CD1c-positive myeloid dendritic cell (primary cell): Measurements from ENCODE around the gene PSENEN.

Experiments
- DNase-seq: peaks from one replicate; pipeline ENCODE4 v3.0.0-alpha.2; 2016; ENCODE audit errors: extremely low spot score

The PSENEN gene

DNA sequence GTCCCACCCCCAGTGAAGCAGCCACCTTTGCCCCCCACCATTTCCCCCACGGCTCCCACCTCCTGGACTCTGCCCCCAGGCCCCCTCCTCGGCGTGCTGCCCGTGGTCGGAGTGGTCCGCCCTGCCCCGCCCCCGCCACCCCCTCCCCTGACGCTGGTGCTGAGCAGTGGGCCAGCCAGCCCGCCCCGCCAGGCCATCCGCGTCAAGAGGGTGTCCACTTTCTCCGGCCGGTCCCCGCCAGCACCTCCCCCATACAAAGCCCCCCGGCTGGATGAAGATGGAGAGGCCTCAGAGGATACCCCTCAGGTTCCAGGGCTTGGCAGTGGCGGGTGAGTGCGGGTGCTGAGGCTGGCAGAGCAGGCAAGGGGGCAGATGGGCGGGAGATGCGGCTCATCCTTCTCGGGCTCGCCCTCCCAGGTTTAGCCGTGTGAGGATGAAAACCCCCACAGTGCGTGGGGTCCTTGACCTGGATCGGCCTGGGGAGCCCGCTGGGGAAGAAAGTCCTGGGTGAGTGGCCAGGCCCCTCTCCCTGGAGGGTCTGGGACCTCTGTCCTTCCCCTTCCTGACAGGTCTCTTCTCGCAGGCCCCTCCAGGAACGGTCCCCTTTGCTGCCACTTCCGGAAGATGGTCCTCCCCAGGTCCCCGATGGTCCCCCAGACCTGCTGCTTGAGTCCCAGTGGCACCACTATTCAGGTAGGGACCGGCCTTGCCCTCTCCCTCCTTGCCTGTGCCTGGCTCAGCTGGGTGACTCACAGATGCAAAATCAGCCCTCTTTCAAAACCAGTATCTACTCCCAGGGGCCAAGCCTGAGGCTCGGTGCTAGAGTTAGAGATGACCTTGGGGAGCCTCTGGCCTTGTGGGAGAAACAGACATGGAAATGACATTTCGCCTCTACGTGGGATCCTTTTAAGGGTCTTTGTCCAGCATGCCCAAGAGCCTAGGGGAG is 12.0 kb upstream of the PSENEN start:
- no peak for DNase-seq

- no peak for DNase-seq
Measured at GRCh38 chr19:35734273-35734672, 11.2 kb upstream of the PSENEN start.

- no peak for DNase-seq
Measured at GRCh38 chr19:35734889-35735288, 10.6 kb upstream of the PSENEN start.

- DNase-seq: no peak
Measured at GRCh38 chr19:35736913-35737886, 8.3 kb upstream of the PSENEN start.

DNA sequence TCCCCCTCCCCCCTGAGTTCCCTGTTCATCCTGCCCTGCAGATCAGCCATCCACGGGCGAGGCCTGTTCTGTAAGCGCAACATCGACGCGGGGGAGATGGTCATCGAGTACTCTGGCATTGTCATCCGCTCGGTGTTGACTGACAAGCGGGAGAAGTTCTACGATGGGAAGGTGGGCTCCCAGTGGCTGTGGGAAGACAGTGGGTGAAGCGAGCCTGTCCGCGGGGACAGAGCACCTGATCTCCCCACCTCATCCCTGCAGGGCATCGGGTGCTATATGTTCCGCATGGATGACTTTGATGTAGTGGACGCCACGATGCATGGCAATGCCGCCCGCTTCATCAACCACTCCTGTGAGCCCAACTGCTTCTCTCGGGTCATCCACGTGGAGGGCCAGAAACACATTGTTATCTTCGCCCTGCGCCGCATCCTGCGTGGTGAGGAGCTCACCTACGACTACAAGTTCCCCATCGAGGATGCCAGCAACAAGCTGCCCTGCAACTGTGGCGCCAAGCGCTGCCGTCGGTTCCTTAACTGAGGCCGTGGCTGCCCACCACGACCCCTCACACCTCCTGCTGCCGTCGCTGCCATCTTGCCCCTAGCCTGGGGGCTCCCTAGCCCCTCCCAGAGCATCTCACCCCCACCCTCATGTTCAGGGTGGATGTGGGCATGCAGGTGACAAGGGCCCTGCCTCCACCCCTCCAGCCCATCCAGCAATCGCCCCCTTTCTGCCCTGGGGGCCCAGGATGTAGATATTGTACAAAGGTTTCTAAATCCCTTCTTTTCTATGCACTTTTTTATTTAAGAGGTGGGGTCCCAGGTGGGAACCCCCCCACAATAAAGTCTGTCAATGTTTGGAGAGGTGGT is 7.2 kb upstream of the PSENEN start:
- no peak for DNase-seq

GRCh38 chr19:35738887-35739229 is 6.6 kb upstream of the PSENEN start:
- DNase-seq: no peak

GRCh38 chr19:35739275-35740107 is 6.0 kb upstream of the PSENEN start:
- DNase-seq: no peak

GRCh38 chr19:35740108-35740422 is 5.4 kb upstream of the PSENEN start:
- DNase-seq: no peak

DNA sequence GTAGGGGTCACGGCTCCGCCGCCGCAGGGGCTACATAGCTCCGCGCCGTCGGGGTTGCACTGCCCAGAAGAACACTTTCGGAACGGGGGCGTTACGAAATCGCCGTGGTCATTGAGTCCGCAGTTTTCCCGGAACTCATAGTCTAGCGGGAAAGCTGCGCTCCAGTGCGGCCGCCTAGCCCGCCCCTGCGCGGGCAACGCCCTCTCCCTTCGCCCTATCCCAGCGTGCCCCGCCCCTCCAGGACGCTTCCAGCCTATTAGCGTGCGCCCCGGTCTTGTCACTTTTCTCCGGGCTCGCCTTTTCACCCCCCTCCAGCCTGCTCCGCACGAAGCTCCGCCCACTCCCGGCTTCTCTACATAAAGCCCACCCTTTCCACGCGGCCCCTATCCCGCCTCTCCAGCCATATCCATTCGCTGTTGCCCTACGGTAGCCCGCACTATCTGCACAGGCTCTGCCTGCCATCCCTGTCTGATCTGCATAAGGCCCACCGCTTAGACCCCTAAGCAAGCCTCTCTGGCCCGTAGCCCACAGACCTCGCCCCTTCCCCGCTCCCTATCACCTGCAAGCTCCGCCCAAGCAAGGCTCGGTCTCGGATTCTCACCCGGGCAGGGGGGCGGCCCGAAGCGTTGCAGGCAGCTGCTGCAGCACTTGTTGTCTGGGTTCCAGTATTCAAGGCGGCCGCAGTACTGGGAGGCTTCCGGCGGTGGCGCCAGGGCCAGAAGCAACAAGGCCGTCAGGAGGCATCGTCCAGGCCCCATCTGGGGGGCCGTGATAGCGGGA is 4.8 kb upstream of the PSENEN start:
- peak; percentile 98 for DNase-seq

DNA sequence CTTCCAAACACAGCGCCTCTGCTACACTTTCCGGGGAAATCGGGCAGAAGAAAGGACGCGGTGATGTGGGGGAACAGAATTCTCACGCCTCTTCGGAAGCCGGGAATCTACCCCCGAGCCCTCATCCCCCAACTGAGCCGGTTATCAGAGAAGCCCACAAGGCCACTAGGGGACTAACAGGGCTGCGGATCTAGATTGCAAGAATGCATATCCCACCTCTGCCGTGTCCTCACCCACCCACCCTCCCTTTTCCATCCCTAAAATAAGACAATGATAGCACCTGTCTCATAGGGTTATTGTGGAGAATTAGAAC is 4.3 kb upstream of the PSENEN start:
- no peak for DNase-seq

DNA sequence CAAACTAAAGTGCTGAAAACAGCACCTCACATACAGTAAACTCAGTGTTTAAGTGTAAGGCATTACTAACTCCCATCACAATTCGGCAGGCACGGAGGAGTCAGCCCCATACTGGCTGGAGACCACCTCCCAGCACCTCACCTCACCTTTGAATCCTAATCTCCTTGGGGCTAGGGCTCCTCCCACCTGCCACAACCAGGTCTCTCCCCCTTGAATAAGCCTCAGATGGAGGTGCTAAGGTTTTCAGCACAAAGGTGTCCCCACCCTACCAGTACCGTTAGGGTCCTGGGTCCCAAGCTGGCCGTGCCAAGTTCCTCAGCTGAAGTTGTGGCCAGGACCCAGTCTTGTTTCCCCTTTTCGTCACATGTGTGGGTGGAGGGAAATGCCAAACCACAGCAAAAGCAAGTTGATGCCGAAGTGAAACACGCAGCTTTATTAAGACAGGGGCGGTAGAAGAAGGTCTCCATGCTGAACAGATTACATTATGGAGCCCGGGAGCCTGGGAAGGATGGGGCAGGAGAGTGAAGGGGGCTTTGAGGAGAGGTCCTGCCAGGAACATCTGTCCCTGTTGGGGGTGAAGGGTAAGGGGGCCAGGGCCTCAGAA is 3.2 kb upstream of the PSENEN start, which contains the start of gene IGFLR1:
Gene IGFLR1, minus strand, starts transcription at position 332 of the 604 bp plus-strand sequence. CDS start 1,272 bp downstream, outside the sequence.
- DNase-seq: peak; percentile 94

DNA sequence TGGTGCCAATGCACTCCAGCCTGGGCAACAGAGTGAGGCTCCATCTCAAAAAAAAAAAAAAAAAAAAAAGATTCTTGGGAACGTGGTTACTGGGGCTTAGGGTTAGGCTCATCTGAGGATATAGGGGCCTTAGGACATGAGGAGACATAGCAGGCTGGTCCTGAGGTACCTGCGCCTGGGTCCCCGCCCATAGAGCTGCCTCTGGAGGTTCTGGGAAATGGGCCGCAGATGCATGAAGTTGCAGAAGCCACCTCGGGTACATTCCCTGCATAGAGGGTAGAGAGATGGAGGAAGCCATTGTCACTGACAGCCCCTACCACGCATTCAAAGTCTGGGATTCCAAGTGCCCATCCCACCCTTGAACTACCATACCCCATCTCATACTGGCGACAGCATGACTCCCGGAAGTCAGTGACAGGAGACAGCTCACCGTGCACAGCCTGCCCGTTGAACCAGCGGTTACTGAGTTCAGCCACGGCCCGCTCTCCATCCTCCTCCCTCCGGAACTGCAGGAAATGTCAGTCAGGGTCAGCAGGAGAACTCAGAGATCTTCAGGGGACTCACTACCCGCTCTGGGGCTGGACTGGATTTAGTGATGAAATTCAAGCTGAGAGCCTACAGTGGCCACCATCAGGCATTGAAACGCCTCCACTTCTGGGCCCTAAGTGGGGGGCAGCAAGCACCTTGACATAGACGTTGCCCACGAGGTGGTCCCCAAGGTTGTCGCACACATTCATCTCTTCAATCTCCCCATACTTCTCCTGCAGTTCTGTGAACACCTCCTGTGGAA is 1.6 kb upstream of the PSENEN start:
- no peak for DNase-seq

GRCh38 chr19:35744430-35745327 is 772 bp upstream of the PSENEN start:
- peak; percentile 98 for DNase-seq

- no peak for DNase-seq
Measured at GRCh38 chr19:35746087-35746462, 624 bp downstream of the PSENEN start.

DNA sequence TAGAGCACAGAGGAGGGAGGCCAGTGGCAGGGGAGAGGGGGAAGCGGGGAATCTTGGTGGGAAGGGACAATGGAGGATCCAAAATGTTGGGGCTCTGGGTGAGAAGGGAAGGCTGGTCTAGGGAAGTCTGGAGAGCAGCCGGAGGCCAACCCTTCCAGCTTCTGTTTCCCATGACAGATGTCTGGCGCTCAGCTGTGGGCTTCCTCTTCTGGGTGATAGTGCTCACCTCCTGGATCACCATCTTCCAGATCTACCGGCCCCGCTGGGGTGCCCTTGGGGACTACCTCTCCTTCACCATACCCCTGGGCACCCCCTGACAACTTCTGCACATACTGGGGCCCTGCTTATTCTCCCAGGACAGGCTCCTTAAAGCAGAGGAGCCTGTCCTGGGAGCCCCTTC is 1.1 kb downstream of the PSENEN start:
- peak; percentile 28 for DNase-seq

GRCh38 chr19:35748106-35749020 is 2.9 kb downstream of the PSENEN start, which contains the start of gene LIN37:
Gene LIN37 (plus strand): TSS chr19:35748576. CDS start chr19:35748725, 149 bp downstream.
- DNase-seq: peak; percentile 100

- DNase-seq: no peak
Measured at GRCh38 chr19:35750167-35750566, 4.7 kb downstream of the PSENEN start.
